Measurements from ENCODE around the gene FRMD5. TPM values are rescaled to one million over a fixed set of nuclear protein-coding genes. Genes with fewer than 3 reads are reported as not detected.
"Not testable (repeated sequence)": the region's sequence is repeated elsewhere in the genome, so short reads cannot be mapped to it uniquely, and the experiment has no call there.

Gene FRMD5
- total RNA-seq, 1 experiment from 2014 or later: 14.3 TPM

- no peak for DNase-seq (ENCODE audit: low read depth, low spot score)
- in situ Hi-C loops (cut with HindIII; ENCODE audit: low pct_unique_long_range_greater_than_20kb, low sequenced_read_pairs): no loop called here
Measured at GRCh38 chr15:43876872-43877271, 318.2 kb downstream of the FRMD5 start.

GRCh38 chr15:43873651-43874050, 321.4 kb downstream of the FRMD5 start:
- DNase-seq (ENCODE audit: low read depth, low spot score): no peak
- in situ Hi-C loops (cut with HindIII; ENCODE audit: low pct_unique_long_range_greater_than_20kb, low sequenced_read_pairs): no loop called here

GRCh38 chr15:43872416-43873020, 322.6 kb downstream of the FRMD5 start:
- in situ Hi-C loops (cut with HindIII; ENCODE audit: low pct_unique_long_range_greater_than_20kb, low sequenced_read_pairs): no loop called here
- peak; percentile 81 for DNase-seq (ENCODE audit: low read depth, low spot score)

DNA sequence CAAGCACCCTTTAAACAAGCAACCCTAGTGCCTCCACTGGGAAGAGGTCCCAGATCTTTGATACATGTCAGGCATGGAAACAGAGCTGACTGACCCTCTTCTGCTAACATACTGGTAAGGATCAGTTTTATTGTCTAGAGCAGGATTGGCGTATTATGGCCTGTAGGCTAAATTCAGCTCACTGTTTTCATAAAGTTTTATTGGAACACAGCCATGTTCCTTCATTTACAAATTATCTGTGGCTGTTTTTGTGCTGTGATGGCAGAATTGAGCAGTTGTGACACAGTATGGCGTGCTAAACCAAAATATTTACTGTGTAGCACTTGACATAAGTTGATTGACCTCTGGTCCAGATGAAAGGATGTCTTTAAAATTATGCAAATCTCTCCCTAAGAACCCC, 323.2 kb downstream of the FRMD5 start:
- in situ Hi-C loops (cut with HindIII; ENCODE audit: low pct_unique_long_range_greater_than_20kb, low sequenced_read_pairs): no loop called here

GRCh38 chr15:43868406-43868805, 326.7 kb downstream of the FRMD5 start:
- DNase-seq (ENCODE audit: low read depth, low spot score): peak; percentile 92
- in situ Hi-C loops (cut with HindIII; ENCODE audit: low pct_unique_long_range_greater_than_20kb, low sequenced_read_pairs): no loop called here

More for the DNA sequence above, 323.2 kb downstream of the FRMD5 start:
- DNase-seq (ENCODE audit: low read depth, low spot score): no peak

GRCh38 chr15:43867096-43867495, 328.0 kb downstream of the FRMD5 start:
- in situ Hi-C loops (cut with HindIII; ENCODE audit: low pct_unique_long_range_greater_than_20kb, low sequenced_read_pairs): no loop called here
- DNase-seq (ENCODE audit: low read depth, low spot score): no peak

- in situ Hi-C loops (cut with HindIII; ENCODE audit: low pct_unique_long_range_greater_than_20kb, low sequenced_read_pairs); DNase-seq (ENCODE audit: low read depth, low spot score): not testable (repeated sequence)
Measured at GRCh38 chr15:43866636-43867035, 328.4 kb downstream of the FRMD5 start.

GRCh38 chr15:43859546-43859945, 335.5 kb downstream of the FRMD5 start:
- DNase-seq (ENCODE audit: low read depth, low spot score): no peak
- in situ Hi-C loops (cut with HindIII; ENCODE audit: low pct_unique_long_range_greater_than_20kb, low sequenced_read_pairs): no loop called here

GRCh38 chr15:43854801-43855200, 340.3 kb downstream of the FRMD5 start:
- DNase-seq (ENCODE audit: low read depth, low spot score): no peak
- in situ Hi-C loops (cut with HindIII; ENCODE audit: low pct_unique_long_range_greater_than_20kb, low sequenced_read_pairs): no loop called here

DNA sequence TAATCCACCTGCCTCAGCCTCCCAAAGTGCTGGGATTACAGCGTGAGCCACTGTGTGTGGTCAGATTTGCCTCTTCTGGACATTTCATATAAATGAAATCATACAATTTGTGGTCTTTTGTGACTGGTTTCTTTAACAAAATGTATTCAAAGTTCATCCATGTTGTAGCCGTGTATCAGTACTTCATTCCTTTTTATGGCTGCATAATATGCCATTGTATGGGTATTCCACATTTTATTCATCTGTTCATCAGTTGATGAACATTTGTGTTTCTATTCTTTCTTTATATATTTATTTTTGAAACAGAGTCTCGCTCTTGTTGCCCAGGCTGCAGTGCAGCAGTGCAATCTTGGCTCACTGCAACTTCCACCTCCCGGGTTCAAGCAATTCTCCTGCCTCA, 342.5 kb downstream of the FRMD5 start:
- DNase-seq (ENCODE audit: low read depth, low spot score): no peak
- in situ Hi-C loops (cut with HindIII; ENCODE audit: low pct_unique_long_range_greater_than_20kb, low sequenced_read_pairs): no loop called here

DNA sequence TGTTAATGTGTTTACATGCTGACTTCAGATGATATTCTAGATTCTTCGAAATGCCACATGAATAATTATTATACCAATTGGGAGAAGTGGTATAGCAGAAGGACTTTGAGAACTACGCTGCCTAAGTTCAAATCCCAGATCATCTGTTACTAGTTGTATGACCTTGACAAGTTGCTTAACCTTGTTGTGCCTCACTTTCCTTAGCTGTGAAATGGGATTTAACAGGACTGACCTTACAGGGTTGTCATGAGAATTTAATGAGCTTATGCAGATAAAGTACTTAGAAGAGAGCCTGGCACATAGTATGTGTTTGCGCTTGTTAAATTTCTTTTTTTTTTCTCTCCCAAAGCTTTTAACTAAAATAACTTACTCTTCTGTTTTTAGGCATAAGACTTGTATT, 343.8 kb downstream of the FRMD5 start:
- in situ Hi-C loops (cut with HindIII; ENCODE audit: low pct_unique_long_range_greater_than_20kb, low sequenced_read_pairs): no loop called here
- no peak for DNase-seq (ENCODE audit: low read depth, low spot score)

- in situ Hi-C loops (cut with HindIII; ENCODE audit: low pct_unique_long_range_greater_than_20kb, low sequenced_read_pairs): no loop called here
Measured at GRCh38 chr15:43845421-43845820, 349.6 kb downstream of the FRMD5 start.

GRCh38 chr15:43832485-43832884, 362.6 kb downstream of the FRMD5 start:
- DNase-seq (ENCODE audit: low read depth, low spot score); in situ Hi-C loops (cut with HindIII; ENCODE audit: low pct_unique_long_range_greater_than_20kb, low sequenced_read_pairs): not testable (repeated sequence)

More at GRCh38 chr15:43845421-43845820, 349.6 kb downstream of the FRMD5 start:
- DNase-seq (ENCODE audit: low read depth, low spot score): no peak

DNA sequence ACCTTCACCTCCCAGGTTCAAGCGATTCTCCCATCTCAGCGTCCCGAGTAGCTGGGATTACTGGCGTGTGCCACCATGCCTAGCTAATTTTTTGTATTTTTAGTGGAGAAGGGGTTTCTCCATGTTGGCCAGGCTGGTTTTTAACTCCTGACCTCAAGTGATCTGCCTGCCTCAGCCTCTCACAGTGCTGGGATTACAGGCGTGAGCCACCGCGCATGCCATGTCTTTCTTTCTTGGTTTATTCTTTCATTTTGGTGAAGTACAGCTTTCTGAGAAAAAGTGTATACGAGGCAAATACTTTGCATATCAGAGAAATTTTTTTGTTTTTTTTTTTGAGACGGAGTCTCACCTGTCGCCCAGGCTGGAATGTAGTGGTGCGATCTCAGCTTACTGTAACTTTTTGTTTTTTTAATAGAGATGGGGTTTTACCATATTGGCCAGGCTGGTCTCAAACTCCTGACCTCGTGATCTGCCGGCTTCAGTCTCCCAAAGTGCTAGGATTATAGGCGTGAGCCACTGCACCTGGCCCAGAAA, 363.5 kb downstream of the FRMD5 start:
- DNase-seq (ENCODE audit: low read depth, low spot score); in situ Hi-C loops (cut with HindIII; ENCODE audit: low pct_unique_long_range_greater_than_20kb, low sequenced_read_pairs): not testable (repeated sequence)

DNA sequence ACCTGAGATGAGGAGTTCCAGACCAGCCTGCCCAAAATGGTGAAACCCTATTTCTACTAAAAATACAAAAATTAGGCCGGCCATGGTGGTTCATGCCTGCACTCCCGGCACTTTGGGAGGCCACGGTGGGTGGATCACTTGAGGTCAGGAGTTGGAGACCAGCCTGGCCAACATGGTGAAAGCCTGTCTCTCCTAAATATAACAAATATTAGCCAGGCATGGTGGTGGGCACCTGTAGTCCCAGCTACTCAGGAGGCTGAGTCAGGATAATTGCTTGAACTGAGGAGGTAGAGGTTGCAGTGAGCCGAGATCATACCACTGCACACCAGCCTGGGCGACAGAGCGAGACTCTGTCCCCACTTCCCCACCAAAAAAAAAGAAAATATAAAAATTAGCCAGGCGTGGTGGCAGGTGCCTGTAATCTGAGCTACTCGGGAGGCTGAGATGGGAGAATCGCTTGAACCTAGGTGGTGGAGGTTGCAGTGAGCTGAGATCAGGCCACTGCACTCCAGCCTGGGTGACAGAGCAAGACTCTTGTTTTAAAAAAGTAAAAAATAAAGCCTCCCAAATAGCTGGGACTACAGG, 364.3 kb downstream of the FRMD5 start:
- DNase-seq (ENCODE audit: low read depth, low spot score); in situ Hi-C loops (cut with HindIII; ENCODE audit: low pct_unique_long_range_greater_than_20kb, low sequenced_read_pairs): not testable (repeated sequence)

GRCh38 chr15:43829951-43830540, 365.0 kb downstream of the FRMD5 start:
- in situ Hi-C loops (cut with HindIII; ENCODE audit: low pct_unique_long_range_greater_than_20kb, low sequenced_read_pairs); DNase-seq (ENCODE audit: low read depth, low spot score): not testable (repeated sequence)

- in situ Hi-C loops (cut with HindIII; ENCODE audit: low pct_unique_long_range_greater_than_20kb, low sequenced_read_pairs): no loop called here
- no peak for DNase-seq (ENCODE audit: low read depth, low spot score)
Measured at GRCh38 chr15:43828061-43828657, 366.9 kb downstream of the FRMD5 start.

- in situ Hi-C loops (cut with HindIII; ENCODE audit: low pct_unique_long_range_greater_than_20kb, low sequenced_read_pairs): no loop called here
- peak; percentile 78 for DNase-seq (ENCODE audit: low read depth, low spot score)
Measured at GRCh38 chr15:43826508-43827341, 368.3 kb downstream of the FRMD5 start, which contains the start of gene WDR76. TSS of gene WDR76 (plus strand) at chr15:43827002. CDS start at chr15:43827033, 31 bp downstream.

All from SK-MEL-5 (cell line).